H1 (cell line): ENCODE data around the gene RFPL1. TPM values are rescaled to one million over a fixed set of nuclear protein-coding genes. Genes with fewer than 3 reads are reported as not detected.

Source experiments
- CTCF ChIA-PET: fragments of 300-600 bp; sonication (Branson Sonifier 250); formaldehyde crosslinking; loops from one replicate; lab custom pipeline; 2021; ENCODE audit not compliant: partially characterized antibody; lab: Charles Lee
- POLR2A ChIA-PET: fragments of 300-600 bp; sonication (Branson Sonifier 250); formaldehyde crosslinking; loops from one replicate; lab custom pipeline; 2021; ENCODE audit warnings: inconsistent platforms; ENCODE audit not compliant: partially characterized antibody; lab: Charles Lee
- DNase-seq, 2 experiments: peaks; one replicate each; pipeline versions ENCODE4 v3.0.0 to v3.0.0-alpha.2; 2010 to 2022; ENCODE audit warnings: low spot score in 2 of 2, low read depth in 1 of 2, mixed read lengths in 1 of 2
- FAIRE-seq: peaks from 2 replicates; lab custom pipeline; 2011; peaks lifted over from hg19 to GRCh38; lab: Jason Lieb, UNC
- H2AFZ ChIP-seq: 2 replicates; pipeline ENCODE4 v1.8.1; 2012; ENCODE audit warnings: low read length, inconsistent platforms
- H2AK5ac ChIP-seq: 2 replicates; pipeline ENCODE4 v1.6.1; 2013; ENCODE audit warnings: low read depth, low read length
- H2BK120ac ChIP-seq: replicated peaks from 2 replicates; pipeline ENCODE3; 2013; ENCODE audit warnings: low read depth, low read length, inconsistent platforms
- H2BK12ac ChIP-seq: 2 replicates; pipeline ENCODE4 v1.6.1; 2013; ENCODE audit warnings: low read depth, low read length
- H2BK15ac ChIP-seq: 2 replicates; pipeline ENCODE4 v1.6.1; 2013; ENCODE audit warnings: low read length
- H2BK20ac ChIP-seq: 2 replicates; pipeline ENCODE4 v1.6.1; 2013; ENCODE audit warnings: low read length
- H2BK5ac ChIP-seq: 2 replicates; pipeline ENCODE4 v1.6.1; 2013; ENCODE audit warnings: low read depth, low read length
- H3K14ac ChIP-seq: 2 replicates; pipeline ENCODE4 v1.6.1; 2013; ENCODE audit warnings: inconsistent platforms; ENCODE audit not compliant: insufficient read length
- H3K18ac ChIP-seq: 2 replicates; pipeline ENCODE4 v1.6.1; 2013; ENCODE audit warnings: low read length; ENCODE audit errors: extremely low read depth
- H3K23ac ChIP-seq: 2 replicates; pipeline ENCODE4 v1.6.1; 2013; ENCODE audit warnings: inconsistent platforms; ENCODE audit not compliant: insufficient read length
- H3K23me2 ChIP-seq: 2 replicates; pipeline ENCODE4 v1.6.1; 2013; ENCODE audit warnings: low read depth, low read length
- H3K27ac ChIP-seq: 2 replicates; pipeline ENCODE4 v1.6.1; 2011; ENCODE audit warnings: low read depth, low read length, inconsistent platforms
- H3K27me3 ChIP-seq, 4 experiments: replicated peaks in 1 of 4; 1 replicate in 1 of 4; 2 replicates in 3 of 4; pipeline versions ENCODE4 v1.6.1 to v1.8.1; 2011 to 2013; ENCODE audit warnings: low read length in 3 of 4, mild to moderate bottlenecking in 3 of 4, inconsistent platforms in 2 of 4, mixed read lengths in 2 of 4, moderate library complexity in 1 of 4; ENCODE audit not compliant: control insufficient read depth in 3 of 4, insufficient read depth in 3 of 4; ENCODE audit errors: extremely low read depth in 1 of 4
- H3K36me3 ChIP-seq, 4 experiments: 2 replicates each; pipeline versions ENCODE4 v1.6.1 to v1.8.1; 2011 to 2013; ENCODE audit warnings: mild to moderate bottlenecking in 4 of 4, low read length in 3 of 4, moderate library complexity in 2 of 4, control low read depth in 1 of 4, inconsistent platforms in 1 of 4; ENCODE audit not compliant: insufficient read depth in 4 of 4, control insufficient read depth in 2 of 4
- H3K4ac ChIP-seq: replicated peaks from 2 replicates; pipeline ENCODE3; 2013; ENCODE audit warnings: low read length, low read depth, mixed read lengths, inconsistent platforms; ENCODE audit not compliant: insufficient read length
- H3K4me1 ChIP-seq, 4 experiments: replicated peaks in 1 of 4; 1 replicate in 1 of 4; 2 replicates in 3 of 4; pipeline versions ENCODE4 v1.6.1 to v1.8.1; 2011 to 2013; ENCODE audit warnings: low read length in 3 of 4, inconsistent platforms in 2 of 4, mixed read lengths in 1 of 4; ENCODE audit not compliant: insufficient read depth in 4 of 4, control insufficient read depth in 3 of 4
- H3K4me2 ChIP-seq, 2 experiments: 2 replicates each; pipeline versions ENCODE4 v1.6.1 to v1.8.1; 2011 to 2013; ENCODE audit warnings: low read depth in 2 of 2, low read length in 2 of 2, control low read depth in 1 of 2, inconsistent platforms in 1 of 2, mild to moderate bottlenecking in 1 of 2; ENCODE audit not compliant: insufficient read depth in 1 of 2
- H3K4me3 ChIP-seq, 4 experiments: fragments of 200-600, 300-600 bp in 1 of 4; sonication (generic), shearing (Covaris generic), sonication (Bioruptor Twin) in 1 of 4; 2 replicates each; pipeline versions ENCODE4 v1.5.1 to v1.8.1; 2011 to 2016; ENCODE audit warnings: low read length in 4 of 4, low read depth in 3 of 4, control low read depth in 2 of 4, inconsistent platforms in 2 of 4, mild to moderate bottlenecking in 2 of 4, mixed read lengths in 1 of 4, moderate library complexity in 1 of 4; ENCODE audit not compliant: insufficient read depth in 2 of 4; ENCODE audit errors: extremely low read depth in 1 of 4
- H3K56ac ChIP-seq: replicated peaks from 2 replicates; pipeline ENCODE3; 2013; ENCODE audit warnings: low read depth, mild to moderate bottlenecking, mixed read lengths, low read length, inconsistent platforms; ENCODE audit not compliant: insufficient read length
- H3K79me1 ChIP-seq: 2 replicates; pipeline ENCODE4 v1.6.1; 2013; ENCODE audit warnings: low read depth, low read length, control low read depth
- H3K79me2 ChIP-seq, 2 experiments: 2 replicates each; pipeline versions ENCODE4 v1.6.1 to v1.8.1; 2012 to 2013; ENCODE audit warnings: low read length in 2 of 2, mild to moderate bottlenecking in 2 of 2, inconsistent platforms in 1 of 2; ENCODE audit not compliant: insufficient read depth in 2 of 2, control insufficient read depth in 1 of 2
- H3K9ac ChIP-seq, 4 experiments: replicated peaks in 1 of 4; 1 replicate in 1 of 4; 2 replicates in 3 of 4; pipeline versions ENCODE4 v1.6.1 to v1.8.1; 2011 to 2013; ENCODE audit warnings: low read depth in 3 of 4, low read length in 3 of 4, control low read depth in 2 of 4, mild to moderate bottlenecking in 2 of 4, moderate library complexity in 2 of 4, inconsistent platforms in 1 of 4; ENCODE audit errors: extremely low read depth in 1 of 4
- H3K9me3 ChIP-seq, 2 experiments: 2 replicates each; pipeline versions ENCODE4 v1.6.1 to v1.8.1; 2012 to 2013; ENCODE audit warnings: mild to moderate bottlenecking in 2 of 2, moderate library complexity in 2 of 2, control low read depth in 1 of 2, inconsistent platforms in 1 of 2, low read depth in 1 of 2, low read length in 1 of 2, mixed read lengths in 1 of 2; ENCODE audit not compliant: insufficient read depth in 2 of 2
- H4K20me1 ChIP-seq, 2 experiments: replicated peaks in 1 of 2; 2 replicates each; pipeline versions ENCODE3 to v1.8.1; 2011 to 2013; ENCODE audit warnings: inconsistent platforms in 2 of 2, low read length in 2 of 2, mild to moderate bottlenecking in 1 of 2; ENCODE audit not compliant: insufficient read depth in 2 of 2, control insufficient read depth in 1 of 2
- H4K5ac ChIP-seq: 2 replicates; pipeline ENCODE4 v1.6.1; 2013; ENCODE audit warnings: low read length, low read depth, mixed read lengths, inconsistent platforms; ENCODE audit not compliant: insufficient read length
- H4K8ac ChIP-seq: 2 replicates; pipeline ENCODE4 v1.8.0; 2013; ENCODE audit warnings: mild to moderate bottlenecking, moderate library complexity, low read length, inconsistent platforms; ENCODE audit not compliant: insufficient read depth; ENCODE audit errors: extremely low read depth
- H4K91ac ChIP-seq: replicated peaks from 2 replicates; pipeline ENCODE3; 2013; ENCODE audit warnings: low read length, mixed read lengths, inconsistent platforms; ENCODE audit not compliant: insufficient read length
- CEBPB ChIP-seq: IDR thresholded peaks from 2 replicates; pipeline ENCODE4 v1.6.1; 2012; ENCODE audit warnings: low read depth, low read length
- CHD1 ChIP-seq: IDR thresholded peaks from 2 replicates; pipeline ENCODE4 v1.6.1; 2012; ENCODE audit warnings: low read depth, low read length, improper control_type of control experiment
- CTBP2 ChIP-seq: IDR thresholded peaks from 2 replicates; pipeline ENCODE4 v1.7.0; 2011; ENCODE audit warnings: borderline replicate concordance, mild to moderate bottlenecking, moderate library complexity, mixed read lengths, low read length; ENCODE audit not compliant: insufficient read depth, insufficient read length
- JUN ChIP-seq: IDR thresholded peaks from 2 replicates; pipeline ENCODE4 v1.6.1; 2011; ENCODE audit warnings: low read depth, mild to moderate bottlenecking, improper control_type of control experiment, low read length
- KDM5A ChIP-seq: fragments of 200-600 bp; IDR thresholded peaks from 2 replicates; pipeline ENCODE4 v1.7.1; 2012; ENCODE audit warnings: mild to moderate bottlenecking, low read length, inconsistent platforms, mixed read lengths
- MAFK ChIP-seq: IDR thresholded peaks from 2 replicates; pipeline ENCODE4 v1.6.1; 2012; ENCODE audit warnings: low read depth, mild to moderate bottlenecking, improper control_type of control experiment, low read length
- RAD21 ChIP-seq, 2 experiments: IDR thresholded peaks in 1 of 2; conservative IDR thresholded peaks in 1 of 2; 2 replicates each; pipeline ENCODE4 v1.6.1; 2011; ENCODE audit warnings: low read depth in 2 of 2, low read length in 2 of 2, improper control_type of control experiment in 1 of 2, inconsistent platforms in 1 of 2, mild to moderate bottlenecking in 1 of 2, moderate library complexity in 1 of 2
- RNF2 ChIP-seq: fragments of 200-900, 300-1000 bp; sonication (generic); IDR thresholded peaks from 2 replicates; pipeline ENCODE4 v1.7.1; 2016; ENCODE audit warnings: borderline replicate concordance, low read depth, mild to moderate bottlenecking, antibody characterized with exemption, low read length; ENCODE audit not compliant: poor library complexity, severe bottlenecking; ENCODE audit errors: missing control alignments
- SP2 ChIP-seq: IDR thresholded peaks from 2 replicates; pipeline ENCODE4 v1.6.1; 2012; ENCODE audit warnings: mild to moderate bottlenecking, low read length, inconsistent platforms
- TAF1 ChIP-seq: IDR thresholded peaks from 2 replicates; pipeline ENCODE4 v1.6.1; 2011; ENCODE audit warnings: mild to moderate bottlenecking, low read depth, low read length
- TEAD4 ChIP-seq: IDR thresholded peaks from 2 replicates; pipeline ENCODE4 v1.6.1; 2012; ENCODE audit warnings: low read depth, low read length, inconsistent platforms, mixed read lengths
- polyA plus RNA-seq, 7 experiments: library from polyadenylated mRNA; depleted of rRNA in 3 of 7; stranded (reverse) in 5 of 7; unstranded in 2 of 7; fragments of >200 nt in 5 of 7; fragments of 200-250 nt in 2 of 7; gene quantifications; 1 replicate in 5 of 7; 2 replicates in 1 of 7; 4 replicates in 1 of 7; pipeline versions ENCODE4 v1.2.1 to v1.2.3, GENCODE V29; 2011 to 2013; ENCODE audit warnings: missing spikeins in 2 of 7, mixed read lengths in 2 of 7
- total RNA-seq: library from RNA; stranded (reverse); fragmentation: NEBNext Ultra II Directional; extraction: Animal tissue kit (Norgen Biotek cat#: 25700); gene quantifications from 2 replicates; pipeline ENCODE4 v1.2.1, GENCODE V29; 2021

Gene RFPL1
- total and polyA plus RNA-seq, 2 of the 8 experiments (the other 6 are each of a cell fraction or from before 2014, with no cell fraction given): not detected

GRCh38 chr22:29458551-29458950 lies 20.2 kb downstream of the RFPL1 start:
- Histone ChIP-seq H3K4me2 (no peak overlapping the region), H4K20me1 (no peaks in the 10 kb centered on the region), H3K23ac (no peak overlapping the region), H3K79me2 (no peaks in the 10 kb centered on the region), H3K56ac (no peak overlapping the region), H3K27me3 (no peaks in the 10 kb centered on the region), H3K9me3 (no peaks in the 10 kb centered on the region), H3K27ac (no peak overlapping the region), H2BK20ac (no peak overlapping the region), H3K18ac (no peak overlapping the region), H4K5ac (no peak overlapping the region), H2AK5ac (no peak overlapping the region), H2BK5ac (no peak overlapping the region), H3K36me3 (no peaks in the 10 kb centered on the region), H3K9ac (no peak overlapping the region), H2AFZ (no peak overlapping the region), H2BK15ac (no peak overlapping the region), H3K4me1 (no peaks in the 10 kb centered on the region; a peak in 2 of 7 replicates), H3K79me1 (no peaks in the 10 kb centered on the region), H3K23me2 (no peaks in the 10 kb centered on the region), H2BK12ac (no peak overlapping the region), H3K14ac (no peak overlapping the region), H2BK120ac (no peak overlapping the region), H4K8ac (no peak overlapping the region), H3K4me3 (no peak overlapping the region), H4K91ac (no peak overlapping the region), H3K4ac (no peak overlapping the region)
- POLR2A ChIA-PET: interaction anchor here (1.1 kb wide), 1 partner anchor 22 kb away, joined by 3 read pairs; the partner anchor contains the start of gene NEFH
- CTCF ChIA-PET: interaction anchor here (1.4 to 7.0 kb wide), 3 partner anchors 12 to 27 kb away, joined by 5 to 39 read pairs (median 5); no protein-coding TSS in a partner anchor
- no peak for TF ChIP-seq RNF2
- TF ChIP-seq TAF1: no peak
- TF ChIP-seq CTBP2: no peak
- no peak for TF ChIP-seq KDM5A
- TF ChIP-seq CHD1: no peak
- no peak for TF ChIP-seq MAFK
- TF ChIP-seq RAD21 (IDR thresholded peaks at IDR 0.05 in 1 of 2, conservative IDR thresholded peaks at IDR 0.05 in 1 of 2; ENCODE audit: low read depth in 2 of 2, low read length in 2 of 2): no peak
- TF ChIP-seq SP2: no peak
- no peak for TF ChIP-seq TEAD4
- no peak for TF ChIP-seq CEBPB
- no peak for TF ChIP-seq JUN
- no peak for DNase-seq
- FAIRE-seq: no peak
